Measurements from ENCODE around the gene STATH.
"Not testable (repeated sequence)": the region's sequence is repeated elsewhere in the genome, so short reads cannot be mapped to it uniquely, and the experiment has no call there.

STATH gene, protein sequence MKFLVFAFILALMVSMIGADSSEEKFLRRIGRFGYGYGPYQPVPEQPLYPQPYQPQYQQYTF

DNA sequence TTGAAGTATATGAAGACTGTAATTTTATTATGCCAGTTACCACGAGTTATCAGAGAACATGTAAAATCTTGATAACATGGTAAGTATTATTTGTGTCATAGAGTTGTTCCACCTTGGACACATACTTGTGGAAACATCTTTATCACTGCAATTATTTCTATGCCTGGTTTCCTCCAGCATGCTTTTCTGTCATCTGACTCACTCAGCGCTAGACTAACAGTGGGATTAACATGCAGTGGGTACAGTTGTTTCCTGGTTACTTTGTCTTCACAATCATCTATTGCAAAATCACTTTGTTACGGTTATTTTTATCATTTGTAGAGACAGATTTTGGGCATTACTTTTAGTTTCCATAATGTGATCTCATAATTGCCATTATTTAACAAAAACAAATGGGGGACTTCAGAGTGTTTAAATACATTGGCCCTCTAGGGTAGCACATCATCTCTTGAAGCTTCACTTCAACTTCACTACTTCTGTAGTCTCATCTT, at the start of gene STATH:
TSS of gene STATH (plus strand) at position 441 of the 491 bp plus-strand sequence. CDS start 2,472 bp downstream, outside the sequence.
- no peak for DNase-seq (ENCODE audit: low spot score)

DNA sequence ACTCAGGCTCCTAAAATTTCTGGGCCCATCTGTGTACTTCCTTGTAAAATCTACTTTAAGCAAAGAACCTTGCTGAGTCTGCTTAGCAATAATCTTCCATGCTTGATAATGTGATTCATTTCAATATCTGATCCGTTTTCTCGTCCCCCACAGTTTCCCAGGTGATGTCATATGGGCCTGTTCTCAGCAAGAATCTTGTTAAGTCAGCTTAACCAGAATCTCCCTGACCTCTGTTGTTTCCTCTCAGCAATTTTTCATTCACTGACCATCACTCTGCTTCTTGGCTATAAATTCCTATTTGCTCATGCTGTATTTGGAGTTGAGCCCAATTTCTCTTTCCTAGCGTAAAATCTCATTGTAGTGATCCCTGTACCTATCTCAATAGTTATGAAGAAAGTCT, 44.2 kb upstream of the STATH start:
- DNase-seq (ENCODE audit: low spot score), result no peak

DNA sequence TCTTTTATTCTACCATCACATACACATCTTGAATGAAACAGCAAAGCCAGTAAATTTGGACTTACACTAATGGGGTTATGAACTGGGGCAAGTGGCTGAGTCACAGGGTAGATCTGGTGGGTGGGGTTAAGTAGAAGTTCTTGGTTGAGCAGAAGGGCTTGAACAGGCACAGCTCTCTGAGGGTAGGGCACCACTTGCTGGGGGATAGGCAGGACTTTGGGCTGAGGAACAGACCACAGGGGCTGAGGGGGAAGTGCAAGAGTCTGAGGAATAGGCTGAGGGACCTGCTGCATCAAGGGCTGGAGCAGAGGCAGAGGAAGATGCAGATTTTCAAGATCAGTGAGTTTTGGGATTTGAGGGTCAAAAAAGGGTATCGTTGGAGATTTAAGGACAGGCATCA, 38.6 kb upstream of the STATH start:
- DNase-seq (ENCODE audit: low spot score), result no peak

DNA sequence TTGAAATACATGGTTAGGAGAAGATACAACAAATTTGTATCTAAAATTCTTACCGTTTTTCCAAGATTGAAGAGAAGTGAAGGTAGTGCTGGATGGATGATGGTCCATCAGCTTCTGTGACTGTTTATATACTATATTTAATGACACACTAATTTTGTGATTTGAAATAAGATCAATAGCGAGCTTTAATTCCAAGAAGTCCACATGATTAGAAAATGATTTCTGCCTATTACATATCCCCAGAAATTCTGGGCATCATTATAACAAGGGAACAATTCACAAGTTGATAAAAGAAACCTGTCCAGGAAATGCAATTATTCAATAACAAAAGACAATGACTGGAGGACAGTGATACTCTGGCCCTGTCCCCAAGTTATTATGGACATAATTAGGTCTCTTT, 30.1 kb upstream of the STATH start, which contains the start of gene CSN2:
TSS of gene CSN2 (minus strand) at position 101 of the 400 bp plus-strand sequence. CDS start 4,733 bp downstream, outside the sequence.
- DNase-seq (ENCODE audit: low spot score), result no peak

DNA sequence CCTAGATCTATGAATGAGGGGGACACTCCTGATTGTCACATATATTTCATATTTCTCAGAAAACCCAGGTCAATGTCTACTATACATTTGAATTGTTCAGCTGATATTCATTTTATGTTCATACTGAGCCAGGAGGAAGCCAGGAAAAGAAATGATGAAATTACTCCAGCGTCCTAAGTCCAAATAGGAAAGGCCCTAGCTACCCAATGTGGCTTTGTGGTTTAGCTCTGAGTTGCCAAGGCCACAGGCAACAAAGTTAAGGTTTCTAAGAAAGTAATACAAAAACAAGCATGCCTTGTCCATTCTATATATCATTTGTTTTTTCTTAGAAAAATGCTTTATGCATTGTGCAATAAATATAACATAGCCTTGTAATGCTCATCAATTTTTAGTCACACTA, 25.7 kb upstream of the STATH start:
- DNase-seq (ENCODE audit: low spot score), result no peak

DNA sequence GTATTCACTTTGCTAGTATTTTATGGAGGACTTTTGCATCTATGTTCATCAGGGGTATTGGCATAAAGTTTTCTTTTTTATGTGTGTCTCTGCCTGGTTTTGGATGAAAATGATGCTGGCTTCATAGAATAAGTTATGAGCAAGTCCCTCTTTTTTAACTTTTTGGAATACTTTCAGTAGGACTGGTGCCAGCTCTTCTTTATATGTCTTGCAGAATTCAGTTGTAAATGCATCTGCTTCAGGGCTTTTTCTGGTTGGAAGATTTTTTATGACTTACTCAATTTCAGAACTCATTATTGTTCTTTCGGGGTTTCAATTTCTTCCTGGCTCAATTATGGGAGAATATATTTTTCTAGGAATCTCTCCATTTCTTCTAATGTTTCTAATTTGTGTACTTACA, 21.1 kb upstream of the STATH start:
- DNase-seq (ENCODE audit: low spot score), result no peak

DNA sequence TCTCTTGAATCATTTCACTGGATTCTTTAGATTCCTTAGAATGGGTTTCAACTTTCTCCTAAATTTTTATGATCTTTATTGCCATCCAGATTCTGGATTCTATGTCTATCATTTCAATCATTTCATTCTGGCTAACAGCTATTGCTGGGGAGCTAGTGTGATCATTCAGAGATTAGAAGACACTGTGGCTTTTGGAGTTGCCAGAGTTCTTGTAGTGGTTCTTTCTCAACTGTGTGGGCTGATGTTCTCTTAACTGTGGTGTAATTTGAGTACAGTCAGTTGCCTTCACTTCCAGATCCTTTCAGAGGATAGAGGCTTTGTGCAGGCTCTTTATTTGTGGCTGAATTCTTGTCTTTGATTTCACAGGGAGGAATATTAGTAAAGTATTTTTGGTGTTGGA, 18.2 kb upstream of the STATH start:
- DNase-seq (ENCODE audit: low spot score), result no peak

DNA sequence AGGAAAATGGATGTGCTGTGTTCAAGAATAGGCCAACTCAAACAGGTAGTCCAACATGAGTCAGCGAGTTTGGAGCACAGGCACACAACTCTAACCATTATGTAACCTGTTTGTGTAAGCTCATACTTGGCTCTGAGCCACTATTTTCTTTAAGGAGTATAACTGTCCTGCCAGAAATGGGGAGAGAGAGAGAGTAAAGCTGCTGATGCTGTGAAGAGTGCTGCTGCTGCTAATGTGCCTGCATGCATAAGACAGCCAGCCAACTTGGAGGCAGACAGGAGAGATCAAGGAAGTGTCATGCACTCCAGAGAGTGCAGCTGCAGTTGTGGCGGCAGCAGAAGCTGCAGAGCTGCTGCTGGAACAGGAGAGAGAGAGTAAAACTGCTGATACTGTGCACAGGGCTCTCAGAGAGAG, 11.7 kb upstream of the STATH start:
- no peak for DNase-seq (ENCODE audit: low spot score)

DNA sequence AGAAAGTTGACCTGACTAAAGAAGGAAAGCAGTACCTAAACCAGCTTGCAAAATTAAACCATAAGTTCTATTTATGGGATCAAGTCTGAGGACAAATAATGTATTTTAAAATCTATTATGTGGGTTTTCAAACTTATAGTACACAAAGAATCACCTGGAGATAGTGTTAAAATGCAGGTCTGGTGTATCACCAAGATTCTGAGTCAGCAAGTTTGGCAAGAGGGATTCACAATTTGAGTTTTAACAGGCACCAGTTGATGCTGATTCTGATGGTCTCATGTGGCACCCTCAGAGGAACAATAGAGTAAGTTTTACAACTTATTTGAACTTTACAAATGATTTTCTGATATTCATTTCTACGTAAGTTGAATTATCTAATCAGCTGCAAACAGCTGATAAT, 9.1 kb upstream of the STATH start:
- DNase-seq (ENCODE audit: low spot score), result no peak

DNA sequence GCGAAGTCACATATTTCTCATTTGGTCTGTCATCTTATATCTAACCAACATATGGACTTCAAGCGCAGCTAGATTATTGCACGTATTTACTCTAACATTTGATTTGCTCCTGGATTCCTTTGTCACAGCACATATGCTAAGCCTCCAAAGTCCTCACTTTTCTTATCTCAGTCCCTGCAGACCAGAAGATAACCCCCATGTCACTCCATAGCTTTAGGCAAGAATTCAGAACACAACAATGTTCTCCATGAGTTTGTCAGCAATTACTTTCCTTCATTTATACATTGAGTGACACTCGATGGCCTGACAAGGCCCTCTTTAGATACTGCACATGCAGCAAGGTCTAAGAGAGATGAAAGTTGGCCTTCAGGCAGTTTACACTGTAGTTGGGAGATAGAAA, 4.8 kb upstream of the STATH start:
- no peak for DNase-seq (ENCODE audit: low spot score)

DNA sequence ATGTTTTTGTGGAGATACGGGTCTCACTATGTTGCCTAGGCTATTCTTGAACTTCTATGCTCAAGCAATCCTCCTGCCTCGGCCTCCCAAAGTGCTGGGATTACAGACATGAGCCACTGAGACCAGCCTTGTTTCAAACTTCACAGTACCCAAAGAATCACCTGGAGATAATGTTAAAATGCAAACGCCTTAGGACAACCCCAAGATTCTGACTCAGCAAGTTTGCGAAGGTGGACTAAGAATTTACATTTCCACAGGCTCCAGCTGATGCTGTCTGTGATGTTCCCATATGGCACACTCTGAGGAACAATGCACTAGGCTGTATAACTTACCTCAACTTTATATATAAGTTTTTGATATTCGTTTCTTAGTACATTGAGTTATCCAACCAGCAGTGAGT, 984 bp upstream of the STATH start:
- DNase-seq (ENCODE audit: low spot score), result no peak

DNA sequence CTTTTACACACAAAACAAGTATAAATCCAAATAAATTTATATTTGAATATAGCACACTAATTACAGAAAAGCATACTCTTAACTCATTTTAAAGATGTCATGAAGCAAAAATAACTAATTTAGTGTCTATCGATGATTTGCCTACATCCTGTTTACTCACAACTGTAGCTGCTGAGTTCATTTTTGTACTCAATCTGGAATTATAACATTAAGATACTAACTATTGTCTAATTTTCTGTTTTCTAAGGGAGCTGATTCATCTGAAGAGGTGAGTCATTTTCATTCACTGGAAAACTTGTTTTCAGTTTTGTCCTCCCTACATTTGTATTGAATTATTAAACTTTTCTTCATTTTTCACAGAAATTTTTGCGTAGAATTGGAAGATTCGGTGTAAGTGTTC, 3.7 kb downstream of the STATH start:
- no peak for DNase-seq (ENCODE audit: low spot score)

DNA sequence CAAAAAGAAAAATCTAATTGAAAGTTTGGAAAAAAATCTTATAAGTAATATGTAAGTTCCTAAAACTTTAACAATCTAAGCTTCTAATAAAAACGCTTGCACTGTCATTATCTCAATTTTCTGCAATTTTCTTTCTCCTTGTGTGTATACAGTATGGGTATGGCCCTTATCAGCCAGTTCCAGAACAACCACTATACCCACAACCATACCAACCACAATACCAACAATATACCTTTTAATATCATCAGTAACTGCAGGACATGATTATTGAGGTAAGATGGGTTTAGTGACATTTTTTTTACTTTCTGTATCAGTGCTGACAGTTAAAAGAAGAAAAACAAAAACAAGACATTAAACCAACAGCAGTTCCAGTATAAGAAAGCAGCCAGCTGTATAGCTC, 4.9 kb downstream of the STATH start:
- DNase-seq (ENCODE audit: low spot score), result no peak

DNA sequence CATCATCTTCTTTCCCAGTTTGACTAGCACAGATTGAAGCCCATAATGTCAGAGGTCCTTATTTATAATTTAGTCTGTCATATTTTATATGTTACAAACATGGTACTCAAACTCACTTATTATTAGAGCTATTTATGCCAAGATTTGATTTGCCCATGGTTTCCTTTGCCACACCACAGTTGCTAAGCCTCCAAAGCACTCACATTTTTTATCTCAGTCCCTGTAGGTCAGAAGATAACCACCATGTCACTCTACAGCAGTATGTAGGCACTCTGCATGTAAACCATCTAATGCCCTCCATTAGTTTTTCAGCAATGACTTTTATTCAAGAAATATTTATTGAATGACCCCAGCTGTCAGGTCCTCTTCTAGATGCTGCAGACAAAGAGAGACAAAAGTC, 6.7 kb downstream of the STATH start:
- DNase-seq (ENCODE audit: low spot score), result no peak

DNA sequence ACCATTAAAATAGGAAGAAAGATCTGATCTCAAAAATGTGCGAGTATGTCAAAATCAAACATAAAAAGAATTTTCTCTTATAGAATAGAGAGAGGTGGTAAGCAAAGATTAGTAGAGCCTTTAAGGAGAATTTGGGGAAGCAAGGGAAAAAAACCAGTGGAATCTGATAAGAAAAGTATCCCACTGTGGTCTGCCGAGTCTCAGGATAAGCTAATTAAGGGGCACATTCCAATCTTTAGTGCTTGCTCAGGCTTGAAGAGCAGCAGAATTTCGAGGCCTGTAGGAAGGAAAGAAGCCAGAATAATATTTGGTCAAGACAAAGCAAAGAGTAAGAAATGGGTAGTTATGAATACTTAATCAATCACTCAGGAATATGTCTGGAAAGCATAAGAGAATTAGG, 13.0 kb downstream of the STATH start:
- no peak for DNase-seq (ENCODE audit: low spot score)

DNA sequence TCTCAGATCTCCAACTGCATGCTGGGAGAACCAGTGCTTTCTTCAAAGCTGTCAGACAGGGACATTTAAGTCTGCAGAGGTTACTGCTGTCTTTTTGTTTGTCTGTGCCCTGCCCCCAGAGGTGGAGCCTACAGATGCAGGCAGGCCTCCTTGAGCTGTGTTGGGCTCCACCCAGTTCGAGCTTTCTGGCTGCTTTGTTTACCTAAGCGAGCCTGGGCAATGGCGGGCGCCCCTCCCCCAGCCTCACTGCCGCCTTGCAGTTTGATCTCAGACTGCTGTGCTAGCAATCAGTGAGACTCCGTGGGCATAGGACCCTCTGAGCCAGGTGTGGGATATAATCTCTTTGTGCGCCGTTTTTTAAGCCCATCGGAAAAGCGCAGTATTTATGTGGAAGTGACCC, 23.2 kb downstream of the STATH start:
- not testable (repeated sequence) for DNase-seq (ENCODE audit: low spot score)

DNA sequence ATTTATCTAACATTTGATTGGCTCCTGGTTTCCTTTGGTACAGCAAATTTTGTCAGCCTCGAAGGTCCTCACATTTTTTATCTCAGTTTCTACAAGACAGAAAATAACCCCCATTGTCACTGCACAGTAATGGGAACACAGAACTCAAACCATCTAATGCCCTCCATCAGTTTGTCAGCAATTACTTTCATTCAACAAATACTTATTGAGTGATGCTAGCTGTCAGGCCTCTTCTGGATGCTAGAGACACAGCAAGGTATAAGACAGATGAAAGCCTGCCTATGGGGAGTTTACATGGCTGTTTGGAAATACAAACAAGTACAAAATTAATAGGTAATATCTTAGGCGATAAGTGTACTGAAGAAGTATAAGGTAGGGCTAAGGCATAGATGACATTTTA, 27.5 kb downstream of the STATH start:
- DNase-seq (ENCODE audit: low spot score), result no peak

DNA sequence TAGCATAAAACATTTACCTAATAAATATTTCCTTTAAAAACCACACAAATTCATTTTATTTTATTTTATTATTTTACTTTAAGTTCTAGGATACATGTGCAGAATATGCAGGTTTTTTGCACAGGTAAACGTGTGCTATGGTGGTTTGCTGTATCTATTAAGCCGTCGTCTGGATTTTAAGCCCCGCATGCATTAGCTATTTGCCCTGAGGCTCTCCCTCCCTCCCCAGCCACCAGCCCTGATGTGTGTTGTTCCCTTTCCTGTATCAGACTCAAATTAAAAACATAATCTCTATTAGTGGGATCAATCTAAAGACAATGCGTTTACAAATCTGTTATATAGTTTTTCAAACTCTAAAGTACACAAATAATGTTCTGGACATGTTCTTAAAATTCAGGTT, 31.2 kb downstream of the STATH start:
- no peak for DNase-seq (ENCODE audit: low spot score)

DNA sequence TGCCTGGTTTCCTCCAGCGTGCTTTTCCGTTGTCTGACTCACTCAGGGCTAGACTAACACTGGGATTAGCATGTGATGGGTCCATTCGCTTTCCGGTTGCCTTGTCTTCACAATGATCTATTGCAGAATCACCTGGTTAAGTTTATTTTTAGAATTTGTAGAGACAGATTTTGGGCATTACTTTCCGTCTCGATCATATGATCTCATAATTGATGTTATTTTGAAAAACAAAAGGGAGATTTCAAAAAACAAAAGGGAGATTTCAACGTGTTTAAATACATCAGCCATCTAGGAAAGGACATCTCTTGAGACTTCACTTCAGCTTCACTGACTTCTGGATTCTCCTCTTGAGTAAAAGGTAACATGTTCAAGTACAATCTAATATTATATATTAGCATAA, 32.4 kb downstream of the STATH start, which contains the start of gene HTN3:
TSS of gene HTN3 (plus strand) at position 301 of the 400 bp plus-strand sequence. CDS start 2,282 bp downstream, outside the sequence.
- not testable (repeated sequence) for DNase-seq (ENCODE audit: low spot score)

DNA sequence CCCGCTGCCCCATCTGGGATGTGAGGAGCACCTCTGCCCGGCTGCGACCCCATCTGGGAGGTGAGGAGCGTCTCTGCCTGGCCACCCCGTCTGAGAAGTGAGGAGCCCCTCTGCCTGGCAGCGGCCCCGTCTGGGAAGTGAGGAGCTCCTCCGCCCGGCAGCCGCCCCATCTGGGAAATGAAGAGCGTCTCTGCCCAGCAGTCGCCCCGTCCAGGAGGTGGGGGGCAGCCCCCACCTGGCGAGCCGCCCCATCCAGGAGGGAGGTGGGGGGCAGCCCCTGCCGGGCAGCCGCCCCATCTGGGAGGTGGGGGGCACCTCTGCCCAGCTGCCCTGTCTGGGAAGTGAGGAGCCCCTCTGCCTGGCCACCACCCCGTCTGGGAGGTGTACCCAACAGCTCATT, 41.8 kb downstream of the STATH start:
- not testable (repeated sequence) for DNase-seq (ENCODE audit: low spot score)

DNA sequence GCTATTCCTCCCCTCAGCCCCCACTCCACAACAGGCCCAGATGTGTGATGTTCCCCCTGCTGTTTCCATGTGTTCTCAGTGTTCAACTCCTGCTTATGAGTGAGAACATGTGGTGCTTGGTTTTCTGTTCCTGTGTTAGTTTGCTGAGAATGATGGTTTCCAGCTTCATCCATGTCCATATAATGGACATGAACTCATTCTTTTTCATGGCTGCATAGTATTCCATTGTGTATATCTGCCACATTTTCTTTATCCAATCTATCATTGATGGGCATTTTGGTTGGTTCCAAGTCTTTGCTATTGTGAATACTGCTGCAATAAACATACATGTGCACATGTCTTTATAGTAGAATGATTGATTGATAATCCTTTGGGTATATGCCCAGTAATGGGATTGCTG, 44.2 kb downstream of the STATH start:
- DNase-seq (ENCODE audit: low spot score), result not testable (repeated sequence)

DNA sequence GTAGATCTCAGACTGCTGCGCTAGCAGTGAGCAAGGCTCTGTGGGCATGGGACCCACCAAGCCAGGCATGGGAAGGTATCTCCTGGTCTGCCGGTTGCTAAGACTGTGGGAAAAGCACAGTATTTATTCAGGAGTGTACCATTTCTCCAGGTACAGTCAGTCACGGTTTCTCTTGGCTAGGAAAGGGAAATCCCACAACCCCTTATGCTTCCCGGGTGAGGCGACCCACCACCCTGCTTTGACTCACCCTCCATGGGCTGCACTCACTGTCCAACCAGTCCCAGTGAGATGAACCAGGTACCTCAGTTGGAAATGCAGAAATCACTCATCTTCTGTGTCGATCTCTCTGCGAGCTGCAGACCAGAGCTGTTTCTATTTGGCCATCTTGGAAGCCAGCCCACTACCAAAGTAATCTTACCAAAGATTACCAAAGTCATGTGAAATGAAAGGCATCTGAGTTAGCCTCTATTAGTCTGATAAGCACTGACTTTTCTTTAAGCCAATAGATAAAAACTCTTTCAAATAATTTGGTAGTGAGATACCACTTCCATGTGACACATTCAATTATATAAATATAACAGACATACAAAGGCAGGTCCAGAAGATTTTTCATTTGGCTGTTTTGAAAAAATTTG, 46.0 kb downstream of the STATH start:
- DNase-seq (ENCODE audit: low spot score), result no peak

DNA sequence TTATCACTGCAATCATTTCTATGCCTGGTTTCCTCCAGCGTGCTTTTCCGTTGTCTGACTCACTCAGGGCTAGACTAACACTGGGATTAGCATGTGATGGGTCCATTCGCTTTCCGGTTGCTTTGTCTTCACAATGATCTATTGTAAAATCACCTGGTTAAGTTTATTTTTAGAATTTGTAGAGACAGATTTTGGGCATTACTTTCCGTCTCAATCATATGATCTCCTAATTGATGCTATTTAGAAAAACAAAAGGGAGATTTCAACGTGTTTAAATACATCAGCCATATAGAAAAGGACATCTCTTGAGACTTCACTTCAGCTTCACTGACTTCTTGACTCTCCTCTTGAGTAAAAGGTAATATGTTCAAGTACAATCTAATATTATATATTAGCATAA, 54.4 kb downstream of the STATH start, which contains the start of gene HTN1:
TSS of gene HTN1 (plus strand) at position 301 of the 400 bp plus-strand sequence. CDS start 2,639 bp downstream, outside the sequence.
- not testable (repeated sequence) for DNase-seq (ENCODE audit: low spot score)

All from AG08396 (cell line).